Activated CD8-positive, alpha-beta memory T cell treated with anti-CD3 and anti-CD28 coated beads, Interleukin-2, amount 10 ng/mL, durations not matched to agents 7 days and 5 days (primary cell): Measurements from ENCODE around the gene SLC6A6. TPM values are rescaled to one million over a fixed set of nuclear protein-coding genes. Genes with fewer than 3 reads are reported as not detected.

Experiments
- ATAC-seq: fragments of 150-1000 bp; cut with Tn5 transposase; one replicate; pipeline ENCODE4 v1.10.0; 2021; ENCODE audit warnings: moderate library complexity
- CTCF ChIA-PET: fragments of 350-600 bp; sonication (Branson Sonifier 250); formaldehyde crosslinking; loops from one replicate; lab custom pipeline; 2021; ENCODE audit warnings: antibody characterized with exemption; lab: Charles Lee
- DNase-seq: peaks from one replicate; pipeline ENCODE4 v3.0.0-alpha.2; 2020
- H3K27ac Mint-ChIP-seq: one replicate; pipeline ENCODE4 v1.8.0; 2021; ENCODE audit warnings: mild to moderate bottlenecking, mixed read lengths
- H3K27me3 Mint-ChIP-seq: one replicate; pipeline ENCODE4 v1.8.0; 2021; ENCODE audit warnings: mixed read lengths
- H3K36me3 Mint-ChIP-seq: one replicate; pipeline ENCODE4 v1.8.0; 2021; ENCODE audit warnings: mild to moderate bottlenecking, mixed read lengths
- H3K4me1 Mint-ChIP-seq: one replicate; pipeline ENCODE4 v1.8.0; 2021; ENCODE audit warnings: mixed read lengths
- H3K4me3 Mint-ChIP-seq: one replicate; pipeline ENCODE4 v1.8.0; 2021; ENCODE audit warnings: mild to moderate bottlenecking, moderate library complexity, mixed read lengths
- H3K9me3 Mint-ChIP-seq: one replicate; pipeline ENCODE4 v1.8.0; 2022; ENCODE audit warnings: low read depth, mixed read lengths
- total RNA-seq, 2 experiments: library from RNA; stranded (reverse); gene quantifications; one replicate each; pipeline ENCODE4 v1.2.3, GENCODE V29; 2021

Gene SLC6A6
- total RNA-seq, 2 experiments from 2014 or later: 55.3 to 64.6 TPM

GRCh38 chr3:14461748-14462324, 59.4 kb downstream of the SLC6A6 start:
- no peaks in the 10 kb centered on the region for H3K9me3 Mint-ChIP-seq
- H3K27ac Mint-ChIP-seq: peak overlapping the region; percentile 54
- no peak overlapping the region for H3K4me3 Mint-ChIP-seq
- CTCF ChIA-PET: interaction anchor here (0.7 to 3.5 kb wide), 13 partner anchors 26 to 258 kb away, joined by 3 to 12 read pairs (median 5); partner anchors contain the start of gene SLC6A6
- peaks cover 25% of the 10 kb centered on the region for H3K4me1 Mint-ChIP-seq
- H3K36me3 Mint-ChIP-seq: peaks cover 14% of the 10 kb centered on the region
- H3K27me3 Mint-ChIP-seq: no peaks in the 10 kb centered on the region
- ATAC-seq (peak; percentile 66), DNase-seq (peak; percentile 59)

- H3K27ac Mint-ChIP-seq: no peak overlapping the region
- peaks cover 14% of the 10 kb centered on the region for H3K36me3 Mint-ChIP-seq
- H3K4me1 Mint-ChIP-seq: peaks cover 25% of the 10 kb centered on the region
- no peaks in the 10 kb centered on the region for H3K27me3 Mint-ChIP-seq
- no peak overlapping the region for H3K4me3 Mint-ChIP-seq
- no peaks in the 10 kb centered on the region for H3K9me3 Mint-ChIP-seq
- no peak for DNase-seq
- CTCF ChIA-PET: interaction anchor here (1.1 to 3.5 kb wide), 9 partner anchors 27 to 259 kb away, joined by 3 to 12 read pairs (median 6); partner anchors contain the start of gene SLC6A6
- no peak for ATAC-seq
Measured at GRCh38 chr3:14462738-14463137, 60.3 kb downstream of the SLC6A6 start.

- H3K27ac Mint-ChIP-seq: peak overlapping the region; percentile 20
- CTCF ChIA-PET: interaction anchor here (1.1 to 3.5 kb wide), 4 partner anchors 28 to 64 kb away, joined by 3 to 12 read pairs (median 4); partner anchors contain the start of gene SLC6A6
- H3K36me3 Mint-ChIP-seq: peaks cover 13% of the 10 kb centered on the region
Measured at GRCh38 chr3:14463330-14464140, 61.1 kb downstream of the SLC6A6 start.

GRCh38 chr3:14464141-14464465, 61.7 kb downstream of the SLC6A6 start:
- DNase-seq (no peak), ATAC-seq (no peak)
- no peak overlapping the region for H3K27ac Mint-ChIP-seq
- peaks cover 16% of the 10 kb centered on the region for H3K4me1 Mint-ChIP-seq
- CTCF ChIA-PET: interaction anchor here (3.5 kb wide), 1 partner anchor 65 kb away, joined by 12 read pairs; no protein-coding TSS in a partner anchor
- no peak overlapping the region for H3K4me3 Mint-ChIP-seq
- no peaks in the 10 kb centered on the region for H3K9me3 Mint-ChIP-seq
- no peaks in the 10 kb centered on the region for H3K27me3 Mint-ChIP-seq
- H3K36me3 Mint-ChIP-seq: peaks cover 11% of the 10 kb centered on the region

More at GRCh38 chr3:14463330-14464140, 61.1 kb downstream of the SLC6A6 start:
- no peak overlapping the region for H3K4me3 Mint-ChIP-seq
- no peaks in the 10 kb centered on the region for H3K9me3 Mint-ChIP-seq
- ATAC-seq (no peak), DNase-seq (no peak)
- H3K27me3 Mint-ChIP-seq: no peaks in the 10 kb centered on the region
- peaks cover 18% of the 10 kb centered on the region for H3K4me1 Mint-ChIP-seq

- no peak for DNase-seq
- no peak overlapping the region for H3K27ac Mint-ChIP-seq
- no peak overlapping the region for H3K4me3 Mint-ChIP-seq
- CTCF ChIA-PET: interaction anchor here (3.5 kb wide), 1 partner anchor 65 kb away, joined by 12 read pairs; no protein-coding TSS in a partner anchor
- no peak for ATAC-seq
- H3K36me3 Mint-ChIP-seq: peaks cover 10% of the 10 kb centered on the region
- H3K9me3 Mint-ChIP-seq: no peaks in the 10 kb centered on the region
- H3K4me1 Mint-ChIP-seq: peaks cover 14% of the 10 kb centered on the region
- H3K27me3 Mint-ChIP-seq: no peaks in the 10 kb centered on the region
Measured at GRCh38 chr3:14464521-14464920, 62.1 kb downstream of the SLC6A6 start.

GRCh38 chr3:14465425-14465824, 63.0 kb downstream of the SLC6A6 start:
- Mint-ChIP-seq H3K36me3 (peaks cover 5% of the 10 kb centered on the region), H3K27me3 (no peaks in the 10 kb centered on the region), H3K27ac (no peak overlapping the region), H3K4me3 (no peak overlapping the region), H3K4me1 (peaks cover 8% of the 10 kb centered on the region), H3K9me3 (no peaks in the 10 kb centered on the region)
- DNase-seq: no peak
- ATAC-seq: no peak
- CTCF ChIA-PET: no interaction called here

GRCh38 chr3:14466179-14466903, 63.9 kb downstream of the SLC6A6 start:
- no peak overlapping the region for H3K4me3 Mint-ChIP-seq
- no peaks in the 10 kb centered on the region for H3K4me1 Mint-ChIP-seq
- ATAC-seq: no peak
- CTCF ChIA-PET: interaction anchor here (0.7 to 3.0 kb wide), 8 partner anchors 11 to 220 kb away, joined by 3 to 19 read pairs (median 4); partner anchors contain the start of gene SLC6A6
- H3K27ac Mint-ChIP-seq: no peak overlapping the region
- H3K9me3 Mint-ChIP-seq: no peaks in the 10 kb centered on the region
- no peaks in the 10 kb centered on the region for H3K27me3 Mint-ChIP-seq
- no peak for DNase-seq
- peaks cover 5% of the 10 kb centered on the region for H3K36me3 Mint-ChIP-seq

- Mint-ChIP-seq H3K27me3 (no peaks in the 10 kb centered on the region), H3K27ac (no peak overlapping the region), H3K4me3 (no peak overlapping the region), H3K4me1 (peaks cover 6% of the 10 kb centered on the region), H3K36me3 (peaks cover 2% of the 10 kb centered on the region), H3K9me3 (no peaks in the 10 kb centered on the region)
- DNase-seq (peak; percentile 44), ATAC-seq (peak; percentile 58)
- CTCF ChIA-PET: interaction anchor here (0.6 to 3.0 kb wide), 26 partner anchors 9 to 571 kb away, joined by 3 to 26 read pairs (median 3); partner anchors contain the start of gene SLC6A6
Measured at GRCh38 chr3:14467814-14468620, 65.6 kb downstream of the SLC6A6 start.

- Mint-ChIP-seq H3K27ac (no peak overlapping the region), H3K27me3 (no peaks in the 10 kb centered on the region), H3K4me3 (no peak overlapping the region), H3K4me1 (peaks cover 6% of the 10 kb centered on the region), H3K9me3 (no peaks in the 10 kb centered on the region), H3K36me3 (peaks cover 2% of the 10 kb centered on the region)
- CTCF ChIA-PET: interaction anchor here (0.6 to 3.0 kb wide), 16 partner anchors 11 to 572 kb away, joined by 3 to 26 read pairs (median 4); no protein-coding TSS in a partner anchor
- no peak for DNase-seq
- no peak for ATAC-seq
Measured at GRCh38 chr3:14468621-14468981, 66.2 kb downstream of the SLC6A6 start.

GRCh38 chr3:14470461-14470860, 68.1 kb downstream of the SLC6A6 start:
- H3K36me3 Mint-ChIP-seq: peaks cover 2% of the 10 kb centered on the region
- ATAC-seq (no peak), DNase-seq (no peak)
- H3K9me3 Mint-ChIP-seq: no peaks in the 10 kb centered on the region
- H3K27me3 Mint-ChIP-seq: no peaks in the 10 kb centered on the region
- H3K27ac Mint-ChIP-seq: no peak overlapping the region
- CTCF ChIA-PET: interaction anchor here (0.7 kb wide), 1 partner anchor 1883 kb away, joined by 3 read pairs; no protein-coding TSS in a partner anchor
- H3K4me3 Mint-ChIP-seq: no peak overlapping the region
- H3K4me1 Mint-ChIP-seq: peaks cover 6% of the 10 kb centered on the region

- Mint-ChIP-seq H3K4me1 (peaks cover 6% of the 10 kb centered on the region), H3K36me3 (peaks cover 2% of the 10 kb centered on the region), H3K4me3 (no peak overlapping the region), H3K9me3 (no peaks in the 10 kb centered on the region), H3K27me3 (no peaks in the 10 kb centered on the region), H3K27ac (no peak overlapping the region)
- DNase-seq (no peak), ATAC-seq (no peak)
- CTCF ChIA-PET: interaction anchor here (0.7 kb wide), 1 partner anchor 1884 kb away, joined by 3 read pairs; no protein-coding TSS in a partner anchor
Measured at GRCh38 chr3:14471016-14471415, 68.6 kb downstream of the SLC6A6 start.

GRCh38 chr3:14471690-14472089, 69.3 kb downstream of the SLC6A6 start:
- ATAC-seq: no peak
- CTCF ChIA-PET: no interaction called here

More at GRCh38 chr3:14471690-14472089, 69.3 kb downstream of the SLC6A6 start:
- no peak for DNase-seq
- Mint-ChIP-seq H3K27me3 (no peaks in the 10 kb centered on the region), H3K9me3 (no peaks in the 10 kb centered on the region), H3K27ac (no peak overlapping the region), H3K4me3 (no peak overlapping the region), H3K4me1 (peaks cover 6% of the 10 kb centered on the region), H3K36me3 (peaks cover 2% of the 10 kb centered on the region)
